MM.1S (cell line): Measurements from ENCODE around the gene GMPS.

Source experiments
- CTCF ChIP-seq: fragments of 300-600 bp; sonication (generic); IDR thresholded peaks from 2 replicates; pipeline ENCODE4 v1.5.1; 2016; ENCODE audit warnings: antibody characterized with exemption, low read length, mixed read lengths
- EZH2 ChIP-seq: fragments of 300-600 bp; sonication (generic); optimal IDR thresholded peaks from 2 replicates; pipeline ENCODE3; 2017; ENCODE audit warnings: low read depth, mild to moderate bottlenecking, antibody characterized with exemption, low read length, mixed read lengths
- EZH2phosphoT487 ChIP-seq: fragments of 300-600 bp; sonication (generic); IDR thresholded peaks from 2 replicates; pipeline ENCODE4 v1.6.1; 2018; ENCODE audit warnings: antibody characterized with exemption, low read length

- TF ChIP-seq EZH2phosphoT487 (no peak), CTCF (no peak), EZH2 (no peak)
These were observed 87.0 kb downstream of the GMPS start for GRCh38 chr3:155957412-155957880.
